ENCODE data around the gene SPATA6. TPM values are rescaled to one million over a fixed set of nuclear protein-coding genes. Genes with fewer than 3 reads are reported as not detected.

SPATA6 gene
- total and polyA plus RNA-seq, 2 donors (not counting 3 experiments of a cell fraction or from before 2014, with no cell fraction given), result 0.79 to 4.9 TPM

DNA sequence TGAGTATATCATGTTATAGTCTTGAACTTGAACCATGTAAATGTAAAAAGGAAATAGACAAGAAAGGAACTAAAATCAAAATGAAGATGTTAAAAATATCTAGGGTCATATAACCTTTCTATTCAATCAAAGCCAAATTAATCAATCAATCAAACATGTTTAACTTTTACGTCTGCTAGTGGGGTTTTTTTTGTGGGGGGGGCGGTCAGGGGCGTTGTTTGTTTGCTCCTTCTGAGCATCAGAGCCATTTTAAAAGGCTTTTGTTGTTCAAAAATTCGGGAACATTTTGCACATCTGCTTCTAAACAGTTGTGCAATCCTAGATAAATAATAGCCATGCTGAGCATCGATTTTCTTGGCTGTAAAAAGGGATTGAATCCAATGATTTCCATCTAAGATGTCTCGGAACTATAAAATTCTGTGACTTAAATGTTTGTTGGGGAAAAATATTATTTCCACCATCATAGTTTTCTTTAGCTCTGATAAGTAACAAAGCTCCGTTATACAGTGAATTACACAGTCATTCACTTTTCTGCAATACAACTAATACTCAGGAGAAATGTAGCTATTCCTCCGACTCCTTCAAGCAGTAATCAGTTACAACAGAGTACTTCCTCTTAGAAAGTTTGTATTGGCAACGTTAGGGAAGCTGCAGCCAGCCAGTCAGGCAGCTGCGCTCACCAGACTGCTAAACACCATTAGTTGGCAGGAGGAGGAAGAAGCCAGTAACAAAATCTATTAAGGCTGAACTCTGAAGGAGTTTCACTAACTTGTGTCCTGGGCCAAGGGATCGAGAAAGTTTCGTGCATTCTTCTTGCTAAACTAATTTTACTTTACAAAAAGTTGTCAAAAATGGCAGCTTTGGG, 2.2 kb downstream of the SPATA6 start:
- Histone ChIP-seq H3K36me3 (ENCODE audit: control insufficient read depth in 2 of 2, extremely low read depth in 1 of 2, insufficient read depth in 2 of 2, low read length in 2 of 2) (no peaks in the 10 kb centered on the region), H3K4me1 (ENCODE audit: control insufficient read depth, extremely low read depth, insufficient read depth, low read length) (peaks cover 29% of the 10 kb centered on the region), H2AFZ (ENCODE audit: low read depth, low read length) (peak overlapping the region; percentile 54), H3K79me2 (ENCODE audit: control insufficient read depth, insufficient read depth, low read length) (no peaks in the 10 kb centered on the region), H3K4me3 (replicated peaks in 1 of 3; ENCODE audit: insufficient read depth in 1 of 3, low read depth in 1 of 3, low read length in 3 of 3) (peak overlapping the region in 1 of 3 experiments; percentile 49), H3K27ac (ENCODE audit: insufficient read depth, low read depth, low read length) (peak overlapping the region; percentile 20), H4K20me1 (replicated peaks; ENCODE audit: control insufficient read depth, extremely low read depth, insufficient read depth, low read length) (no peaks in the 10 kb centered on the region), H3K9me3 (replicated peaks; ENCODE audit: control insufficient read depth, insufficient read depth, low read length) (no peaks in the 10 kb centered on the region), H3K9me1 (replicated peaks; ENCODE audit: control insufficient read depth, extremely low read depth, insufficient read depth, low read length) (no peaks in the 10 kb centered on the region), H3K9ac (replicated peaks; ENCODE audit: extremely low read depth, insufficient read depth, low read length) (peak overlapping the region; percentile 13), H3K27me3 (ENCODE audit: control insufficient read depth in 2 of 2, insufficient read depth in 2 of 2, low read length in 2 of 2) (no peaks in the 10 kb centered on the region), H3K4me2 (ENCODE audit: insufficient read depth, low read length) (peak overlapping the region; percentile 85)
- intact Hi-C loops (cut with micrococcal nuclease) (loop anchor here (2.0 kb wide), 1 partner anchor 39 kb away; no protein-coding TSS in a partner anchor), dilution Hi-C loops (cut with MboI; ENCODE audit: extremely low pct_ligation_motif_present, low sequenced_read_pairs) (no loop called here)
- DNase-seq (ENCODE audit: low read depth, low spot score) (peak; percentile 84), FAIRE-seq (peak; percentile 93)
- TF ChIP-seq MAX (IDR thresholded peaks at IDR 0.05; ENCODE audit: insufficient read depth, insufficient read length) (no peak), POLR2AphosphoS5 (IDR thresholded peaks at IDR 0.05; ENCODE audit: insufficient read depth, low read depth, low read length) (no peak), EZH2 (IDR thresholded peaks at IDR 0.05; ENCODE audit: borderline replicate concordance, low read depth, low read length, severe bottlenecking) (no peak), POLR2A (IDR thresholded peaks at IDR 0.05; ENCODE audit: low read depth, low read length) (no peak), MYC (IDR thresholded peaks at IDR 0.05; ENCODE audit: low read depth, low read length) (no peak), FOS (IDR thresholded peaks at IDR 0.05; ENCODE audit: borderline replicate concordance, insufficient read depth, low read length) (no peak)
- TF ChIP-seq, protein P1, sequence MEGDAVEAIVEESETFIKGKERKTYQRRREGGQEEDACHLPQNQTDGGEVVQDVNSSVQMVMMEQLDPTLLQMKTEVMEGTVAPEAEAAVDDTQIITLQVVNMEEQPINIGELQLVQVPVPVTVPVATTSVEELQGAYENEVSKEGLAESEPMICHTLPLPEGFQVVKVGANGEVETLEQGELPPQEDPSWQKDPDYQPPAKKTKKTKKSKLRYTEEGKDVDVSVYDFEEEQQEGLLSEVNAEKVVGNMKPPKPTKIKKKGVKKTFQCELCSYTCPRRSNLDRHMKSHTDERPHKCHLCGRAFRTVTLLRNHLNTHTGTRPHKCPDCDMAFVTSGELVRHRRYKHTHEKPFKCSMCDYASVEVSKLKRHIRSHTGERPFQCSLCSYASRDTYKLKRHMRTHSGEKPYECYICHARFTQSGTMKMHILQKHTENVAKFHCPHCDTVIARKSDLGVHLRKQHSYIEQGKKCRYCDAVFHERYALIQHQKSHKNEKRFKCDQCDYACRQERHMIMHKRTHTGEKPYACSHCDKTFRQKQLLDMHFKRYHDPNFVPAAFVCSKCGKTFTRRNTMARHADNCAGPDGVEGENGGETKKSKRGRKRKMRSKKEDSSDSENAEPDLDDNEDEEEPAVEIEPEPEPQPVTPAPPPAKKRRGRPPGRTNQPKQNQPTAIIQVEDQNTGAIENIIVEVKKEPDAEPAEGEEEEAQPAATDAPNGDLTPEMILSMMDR (IDR thresholded peaks at IDR 0.05; ENCODE audit: extremely low read depth in 1 of 2, insufficient read depth in 1 of 2, low read depth in 1 of 2, low read length in 2 of 2), result no peak
- POLR2A ChIA-PET, result no interaction called here
- CTCF ChIA-PET, result interaction anchor here (0.7 to 1.6 kb wide), 7 partner anchors 11 to 266 kb away, joined by 3 to 24 read pairs (median 3); no protein-coding TSS in a partner anchor
- BruUV-seq (replicated peaks), result TSS peak; percentile 21
